Measurements from ENCODE around the gene NLGN1. TPM values are rescaled to one million over a fixed set of nuclear protein-coding genes. Genes with fewer than 3 reads are reported as not detected.

NLGN1 gene
- total and polyA plus RNA-seq, 2 of the 8 experiments (the other 6 are each of a cell fraction or from before 2014, with no cell fraction given): 7.8 to 14.8 TPM

DNA sequence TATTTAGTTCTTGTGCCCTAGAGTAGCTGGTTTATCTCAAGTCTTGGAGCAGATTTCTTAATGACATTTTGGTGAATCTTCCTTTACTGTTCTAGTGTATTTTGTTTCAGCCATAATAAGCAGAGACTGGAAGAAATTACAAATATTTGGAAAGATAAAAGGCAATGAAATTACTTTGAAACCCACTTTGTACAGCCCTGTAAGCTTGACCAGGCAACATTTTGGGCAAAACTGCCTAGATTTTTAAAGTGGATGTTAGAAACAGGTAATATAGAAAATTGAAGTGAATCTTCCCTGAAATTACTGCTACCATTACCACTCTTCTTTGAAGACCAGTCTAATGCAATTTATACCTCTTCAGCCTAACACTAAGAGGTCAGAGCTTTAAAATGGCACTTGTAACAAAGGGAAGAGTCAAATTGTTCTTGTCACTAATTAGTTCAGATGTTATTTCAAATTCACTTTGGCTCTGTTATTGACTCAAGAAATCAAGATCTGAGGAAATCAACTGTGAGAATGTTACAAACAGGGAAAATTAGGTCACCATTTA is 589.4 kb downstream of the NLGN1 start:
- H2BK15ac ChIP-seq (ENCODE audit: low read length): no peak overlapping the region
- no peaks in the 10 kb centered on the region for H3K79me2 ChIP-seq (ENCODE audit: control insufficient read depth in 1 of 2, insufficient read depth in 2 of 2, low read length in 2 of 2)
- H2BK20ac ChIP-seq (ENCODE audit: low read length): no peak overlapping the region
- H3K27ac ChIP-seq (ENCODE audit: low read depth, low read length): no peak overlapping the region
- H4K91ac ChIP-seq (replicated peaks; ENCODE audit: insufficient read length, low read length): no peak overlapping the region
- no peak overlapping the region for H4K5ac ChIP-seq (ENCODE audit: insufficient read length, low read depth, low read length)
- no peak overlapping the region for H2BK12ac ChIP-seq (ENCODE audit: low read depth, low read length)
- H3K56ac ChIP-seq (replicated peaks; ENCODE audit: insufficient read length, low read depth, low read length): no peak overlapping the region
- FAIRE-seq (no peak), DNase-seq (ENCODE audit: low read depth in 1 of 2, low spot score in 2 of 2) (no peak)
- no peak overlapping the region for H3K23ac ChIP-seq (ENCODE audit: insufficient read length)
- no peaks in the 10 kb centered on the region for H3K79me1 ChIP-seq (ENCODE audit: low read depth, low read length)
- no peak overlapping the region for H3K14ac ChIP-seq (ENCODE audit: insufficient read length)
- no peak overlapping the region for H3K4me2 ChIP-seq (ENCODE audit: insufficient read depth in 1 of 2, low read depth in 2 of 2, low read length in 2 of 2)
- no peak overlapping the region for H3K18ac ChIP-seq (ENCODE audit: extremely low read depth, low read length)
- H3K4ac ChIP-seq (replicated peaks; ENCODE audit: insufficient read length, low read depth, low read length): no peak overlapping the region
- H3K4me3 ChIP-seq (ENCODE audit: extremely low read depth in 1 of 4, insufficient read depth in 2 of 4, low read depth in 3 of 4, low read length in 4 of 4): no peak overlapping the region
- TF ChIP-seq SP2 (IDR thresholded peaks at IDR 0.05; ENCODE audit: low read length) (no peak), RFX5 (IDR thresholded peaks at IDR 0.05; ENCODE audit: borderline replicate concordance, low read depth, low read length) (no peak), SIN3A (conservative IDR thresholded peaks at IDR 0.05 in 1 of 2, IDR thresholded peaks at IDR 0.05 in 1 of 2; ENCODE audit: low read depth in 1 of 2, low read length in 2 of 2) (no peak), RAD21 (IDR thresholded peaks at IDR 0.05 in 1 of 2, conservative IDR thresholded peaks at IDR 0.05 in 1 of 2; ENCODE audit: low read depth in 2 of 2, low read length in 2 of 2) (no peak), CHD2 (IDR thresholded peaks at IDR 0.05; ENCODE audit: low read length) (no peak), GTF2F1 (IDR thresholded peaks at IDR 0.05; ENCODE audit: borderline replicate concordance, low read depth, low read length) (no peak), POU5F1 (IDR thresholded peaks at IDR 0.05; ENCODE audit: low read depth, low read length) (no peak), ZNF274 (IDR thresholded peaks at IDR 0.05; ENCODE audit: borderline replicate concordance, extremely low read depth, low read length) (no peak), SP4 (IDR thresholded peaks at IDR 0.05; ENCODE audit: low read length) (no peak), RBBP5 (IDR thresholded peaks at IDR 0.05; ENCODE audit: borderline replicate concordance, low read depth, low read length) (no peak), EZH2 (IDR thresholded peaks at IDR 0.05; ENCODE audit: low read depth, low read length, severe bottlenecking) (no peak), NRF1 (IDR thresholded peaks at IDR 0.05; ENCODE audit: low read depth, low read length) (no peak), SIX5 (IDR thresholded peaks at IDR 0.05; ENCODE audit: low read depth, low read length) (no peak), SP1 (IDR thresholded peaks at IDR 0.05; ENCODE audit: low read depth, low read length) (no peak), BRCA1 (IDR thresholded peaks at IDR 0.05; ENCODE audit: low read depth, low read length) (no peak), POLR2AphosphoS5 (IDR thresholded peaks at IDR 0.05; ENCODE audit: low read depth, low read length) (no peak)
- no peak overlapping the region for H2AFZ ChIP-seq (ENCODE audit: low read length)
- ChIA-PET POLR2A (ENCODE audit: partially characterized antibody) (no interaction called here), CTCF (ENCODE audit: partially characterized antibody) (no interaction called here)
- H3K9me3 ChIP-seq (ENCODE audit: insufficient read depth in 2 of 2, low read depth in 1 of 2, low read length in 1 of 2): no peaks in the 10 kb centered on the region
- H3K9ac ChIP-seq (replicated peaks in 1 of 4; ENCODE audit: extremely low read depth in 1 of 4, low read depth in 3 of 4, low read length in 3 of 4): no peak overlapping the region
- H2BK5ac ChIP-seq (ENCODE audit: low read depth, low read length): no peak overlapping the region
- H2AK5ac ChIP-seq (ENCODE audit: low read depth, low read length): no peak overlapping the region
- no peak overlapping the region for H2BK120ac ChIP-seq (replicated peaks; ENCODE audit: low read depth, low read length)
- H4K20me1 ChIP-seq (replicated peaks in 1 of 2; ENCODE audit: control insufficient read depth in 1 of 2, insufficient read depth in 2 of 2, low read length in 2 of 2): no peaks in the 10 kb centered on the region
- no peaks in the 10 kb centered on the region for H3K4me1 ChIP-seq (replicated peaks in 1 of 4; ENCODE audit: control insufficient read depth in 3 of 4, insufficient read depth in 4 of 4, low read length in 3 of 4)
- no peaks in the 10 kb centered on the region for H3K27me3 ChIP-seq (replicated peaks in 1 of 4; ENCODE audit: control insufficient read depth in 3 of 4, extremely low read depth in 1 of 4, insufficient read depth in 3 of 4, low read length in 3 of 4)
- H3K36me3 ChIP-seq (ENCODE audit: control insufficient read depth in 2 of 4, insufficient read depth in 4 of 4, low read length in 3 of 4): no peaks in the 10 kb centered on the region
- no peaks in the 10 kb centered on the region for H3K23me2 ChIP-seq (ENCODE audit: low read depth, low read length)
- no peak overlapping the region for H4K8ac ChIP-seq (ENCODE audit: extremely low read depth, insufficient read depth, low read length)
